HG03565 (cell line): ENCODE results near the gene VGLL1.

Experiments
- ATAC-seq: cut with Tn5 transposase; IDR thresholded peaks from one replicate; pipeline ENCODE4 v1.9.1; 2021; ENCODE audit warnings: mild to moderate bottlenecking, moderate library complexity; ENCODE audit not compliant: unreplicated experiment

Gene VGLL1

GRCh38 chrX:136549226-136549625, 17.2 kb downstream of the VGLL1 start:
- no peak for ATAC-seq

- ATAC-seq, result no peak
These were observed 19.4 kb downstream of the VGLL1 start for GRCh38 chrX:136551410-136551809.

DNA sequence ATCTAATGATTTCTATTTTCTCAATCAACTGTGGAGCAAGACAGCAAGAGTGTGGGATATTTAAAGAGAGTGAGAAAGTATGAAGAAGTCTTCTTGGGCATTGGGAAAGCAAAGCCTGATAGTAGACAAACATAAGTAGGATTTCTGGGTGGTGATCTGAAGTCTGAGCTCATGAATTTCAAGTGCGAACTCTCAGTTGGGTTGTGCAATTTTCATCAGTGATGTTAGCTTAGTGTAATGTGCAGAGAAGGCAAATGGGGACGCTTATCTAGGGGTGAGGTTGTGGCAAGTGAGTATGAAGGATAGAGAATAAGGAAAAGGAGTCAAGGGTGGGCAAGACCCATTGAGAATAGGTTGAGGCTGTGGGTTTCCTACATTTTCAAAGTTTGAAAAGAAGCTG, 23.7 kb downstream of the VGLL1 start:
- no peak for ATAC-seq

GRCh38 chrX:136572030-136572429, 40.0 kb downstream of the VGLL1 start:
- ATAC-seq, result no peak

DNA sequence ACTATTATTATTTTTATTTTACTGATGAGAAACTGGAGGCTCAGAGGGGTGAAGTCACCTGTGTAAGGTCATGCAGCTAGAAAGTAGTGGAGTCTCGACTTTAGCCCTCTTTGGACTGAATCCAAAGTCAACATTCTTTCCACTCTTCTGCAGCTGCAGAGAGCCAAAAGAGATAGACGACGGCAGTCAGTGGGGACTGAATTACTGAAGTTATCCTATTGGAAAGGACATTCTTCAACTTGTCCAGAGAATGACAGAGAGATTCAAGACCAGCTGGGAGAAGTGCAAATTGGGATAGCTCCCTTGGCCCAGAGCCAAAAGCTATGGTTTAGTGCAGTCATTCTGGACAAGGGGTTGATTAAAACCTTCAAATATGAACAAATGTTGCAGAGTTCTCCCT, 42.5 kb downstream of the VGLL1 start:
- ATAC-seq, result no peak

DNA sequence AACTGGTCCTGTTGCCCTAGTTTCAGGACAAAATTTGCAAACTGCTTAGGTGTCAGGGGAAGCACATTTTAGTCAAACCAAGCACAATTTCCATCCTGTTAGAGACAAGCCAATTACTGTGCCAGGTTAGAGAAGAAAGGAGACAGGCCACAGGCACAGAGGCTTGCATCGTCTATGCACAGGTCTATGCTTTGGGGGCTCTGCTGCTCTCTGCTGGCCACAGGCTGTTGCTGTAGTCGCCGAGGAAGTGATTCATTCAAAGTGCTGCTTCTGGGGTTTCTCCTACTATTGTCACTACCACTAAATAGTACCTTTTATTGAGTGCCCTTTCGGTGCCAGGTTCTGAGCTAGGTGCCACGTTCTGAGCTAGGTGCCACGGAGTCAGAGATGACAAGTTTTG, 45.5 kb downstream of the VGLL1 start:
- ATAC-seq, result peak; percentile 90

GRCh38 chrX:136580316-136580715, 48.3 kb downstream of the VGLL1 start:
- ATAC-seq, result no peak

- ATAC-seq, result no peak
These were observed 50.6 kb downstream of the VGLL1 start for GRCh38 chrX:136582624-136583023.

DNA sequence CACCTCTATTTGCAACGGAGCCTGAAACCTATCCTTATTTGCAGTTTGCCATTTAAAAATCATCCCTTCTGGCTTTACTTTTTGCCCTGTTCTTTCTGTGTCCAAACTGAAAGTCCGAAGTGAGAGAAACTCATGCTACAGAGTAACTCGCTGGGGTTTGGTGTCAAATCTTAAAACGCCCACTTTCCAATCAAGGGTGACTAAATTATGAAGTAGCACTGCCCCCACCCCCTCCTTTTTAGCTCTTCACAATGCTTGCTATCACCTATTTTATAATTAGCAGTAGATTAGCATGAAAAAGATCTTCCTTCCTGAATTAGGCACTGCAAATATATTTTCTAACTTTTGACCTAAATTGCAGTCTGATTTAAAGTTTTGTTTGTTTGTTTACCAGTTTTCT, 52.5 kb downstream of the VGLL1 start:
- ATAC-seq, result no peak

GRCh38 chrX:136585262-136585661, 53.2 kb downstream of the VGLL1 start:
- ATAC-seq, result no peak

- no peak for ATAC-seq
These were observed 53.9 kb downstream of the VGLL1 start for GRCh38 chrX:136585960-136586359.

DNA sequence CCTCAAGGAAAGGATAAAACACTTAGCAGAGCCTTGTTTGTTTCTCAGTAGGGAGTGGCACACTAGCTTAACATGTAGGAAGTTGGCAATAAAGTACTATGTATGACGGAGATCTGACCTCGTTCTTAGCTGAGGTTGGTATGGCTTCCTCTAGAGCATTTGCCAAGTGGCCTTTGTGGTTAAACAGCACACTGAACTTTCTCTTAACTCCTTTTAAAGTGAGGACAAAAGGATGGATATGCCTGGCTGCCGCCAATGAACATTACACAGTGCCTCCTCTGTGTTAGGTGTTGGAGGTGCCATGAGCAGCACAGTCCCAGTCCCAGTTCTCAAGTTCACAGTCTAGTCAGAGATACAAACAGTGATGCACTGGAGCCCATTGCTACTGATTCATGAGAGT, 54.4 kb downstream of the VGLL1 start:
- no peak for ATAC-seq

GRCh38 chrX:136587532-136587931, 55.5 kb downstream of the VGLL1 start:
- no peak for ATAC-seq

- ATAC-seq, result peak; percentile 56
These were observed 56.0 kb downstream of the VGLL1 start for GRCh38 chrX:136588036-136588435.

DNA sequence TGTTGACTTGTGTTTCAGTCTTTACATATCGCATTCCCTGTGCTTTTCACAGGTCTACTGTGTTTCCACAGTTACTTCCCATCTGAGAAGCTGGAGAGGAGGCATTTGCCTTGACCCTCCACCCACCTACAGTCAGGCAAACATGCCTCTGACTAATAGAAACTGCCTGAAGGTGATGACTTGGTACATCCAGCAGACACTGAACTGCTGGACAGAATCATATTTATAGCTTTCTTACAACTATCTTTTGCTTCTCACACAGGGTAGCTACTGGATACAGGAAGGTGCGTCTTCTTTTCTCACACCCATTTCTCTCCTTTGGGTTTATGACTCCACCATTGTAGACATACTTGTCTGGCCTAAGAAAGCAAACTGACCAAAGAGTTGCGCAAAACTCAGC, 58.0 kb downstream of the VGLL1 start:
- no peak for ATAC-seq

GRCh38 chrX:136597356-136597755, 65.3 kb downstream of the VGLL1 start:
- ATAC-seq, result no peak

- ATAC-seq, result no peak
These were observed 65.9 kb downstream of the VGLL1 start for GRCh38 chrX:136597954-136598353.

DNA sequence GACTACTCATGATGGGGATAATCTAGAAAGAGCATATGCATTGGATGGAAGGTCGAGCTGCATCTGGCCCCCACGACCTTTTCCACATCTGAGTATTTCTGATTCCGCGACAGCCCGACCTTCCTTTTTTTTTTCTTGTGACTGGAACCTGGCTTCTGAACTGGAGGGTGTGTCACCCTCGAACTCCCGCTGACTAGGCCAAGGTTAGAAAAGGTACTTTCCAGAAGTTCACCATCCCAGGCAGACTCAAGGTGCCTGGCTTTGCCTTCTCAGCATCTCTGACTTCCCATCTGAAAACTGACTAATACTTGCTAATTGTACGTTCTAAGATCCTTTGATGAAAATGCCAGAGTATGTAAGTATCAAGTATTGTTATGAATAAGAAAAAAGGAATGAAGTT, 66.6 kb downstream of the VGLL1 start:
- ATAC-seq, result no peak

- ATAC-seq, result no peak
These were observed 68.0 kb downstream of the VGLL1 start for GRCh38 chrX:136600059-136600458.
